HFF-Myc (cell line): ENCODE measurements around the gene SPTB.

Source experiments
- DNase-seq: peaks from one replicate; pipeline ENCODE4 v3.0.0-alpha.2; 2011; ENCODE audit warnings: low read depth; ENCODE audit errors: extremely low read depth
- H3K4me3 ChIP-seq: replicated peaks from 2 replicates; pipeline ENCODE4 v1.5.1; 2011; ENCODE audit warnings: low read depth, mild to moderate bottlenecking, control low read depth, low read length
- TF ChIP-seq, protein P1 (sequence below): IDR thresholded peaks from 2 replicates; pipeline ENCODE4 v1.5.1; 2012; ENCODE audit warnings: mild to moderate bottlenecking, low read depth, low read length, control low read depth; ENCODE audit errors: missing control alignments

The SPTB gene

DNA sequence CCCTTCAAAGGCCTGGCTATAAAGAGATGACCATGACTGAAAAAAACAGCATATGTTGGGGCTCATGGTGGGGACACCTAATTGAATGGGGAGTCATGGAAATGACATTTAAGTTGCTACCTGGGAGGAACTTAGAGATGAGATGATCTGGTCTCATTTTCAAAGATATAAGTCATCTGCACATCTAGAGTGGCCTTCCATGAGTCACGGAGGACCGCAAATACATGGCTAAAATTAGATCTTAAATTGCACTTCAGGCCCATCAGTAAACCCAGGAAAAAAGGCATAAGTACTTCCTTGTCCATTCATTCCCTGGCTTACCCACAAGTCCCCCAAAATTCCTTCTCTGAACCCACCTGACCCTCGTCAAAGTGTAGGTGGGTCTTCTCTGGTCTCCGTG is 53.4 kb downstream of the SPTB start:
- H3K4me3 ChIP-seq: no peak overlapping the region
- TF ChIP-seq, protein P1, sequence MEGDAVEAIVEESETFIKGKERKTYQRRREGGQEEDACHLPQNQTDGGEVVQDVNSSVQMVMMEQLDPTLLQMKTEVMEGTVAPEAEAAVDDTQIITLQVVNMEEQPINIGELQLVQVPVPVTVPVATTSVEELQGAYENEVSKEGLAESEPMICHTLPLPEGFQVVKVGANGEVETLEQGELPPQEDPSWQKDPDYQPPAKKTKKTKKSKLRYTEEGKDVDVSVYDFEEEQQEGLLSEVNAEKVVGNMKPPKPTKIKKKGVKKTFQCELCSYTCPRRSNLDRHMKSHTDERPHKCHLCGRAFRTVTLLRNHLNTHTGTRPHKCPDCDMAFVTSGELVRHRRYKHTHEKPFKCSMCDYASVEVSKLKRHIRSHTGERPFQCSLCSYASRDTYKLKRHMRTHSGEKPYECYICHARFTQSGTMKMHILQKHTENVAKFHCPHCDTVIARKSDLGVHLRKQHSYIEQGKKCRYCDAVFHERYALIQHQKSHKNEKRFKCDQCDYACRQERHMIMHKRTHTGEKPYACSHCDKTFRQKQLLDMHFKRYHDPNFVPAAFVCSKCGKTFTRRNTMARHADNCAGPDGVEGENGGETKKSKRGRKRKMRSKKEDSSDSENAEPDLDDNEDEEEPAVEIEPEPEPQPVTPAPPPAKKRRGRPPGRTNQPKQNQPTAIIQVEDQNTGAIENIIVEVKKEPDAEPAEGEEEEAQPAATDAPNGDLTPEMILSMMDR: no peak
- DNase-seq: no peak

DNA sequence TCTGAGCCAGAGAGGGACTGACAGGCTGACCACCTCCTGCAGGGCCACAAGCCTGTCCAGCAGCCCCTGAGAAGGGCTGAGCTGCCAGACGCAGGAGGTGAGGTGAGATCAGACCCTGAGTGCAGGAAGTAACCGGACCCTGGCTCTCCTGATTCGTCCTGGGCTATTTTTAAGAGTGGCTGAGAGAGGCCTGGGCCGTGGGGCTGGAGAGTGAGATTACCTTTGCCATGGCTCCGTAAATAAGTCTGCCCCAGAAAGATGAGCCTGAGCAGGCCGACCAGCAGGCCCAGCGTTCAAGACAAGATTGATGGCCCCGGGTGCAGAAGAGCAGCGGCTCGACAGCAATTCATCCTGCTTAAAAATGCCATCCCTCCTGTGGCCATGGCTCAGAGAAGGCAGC is 54.2 kb downstream of the SPTB start:
- H3K4me3 ChIP-seq: no peak overlapping the region
- TF ChIP-seq, protein P1: no peak
- DNase-seq: no peak

DNA sequence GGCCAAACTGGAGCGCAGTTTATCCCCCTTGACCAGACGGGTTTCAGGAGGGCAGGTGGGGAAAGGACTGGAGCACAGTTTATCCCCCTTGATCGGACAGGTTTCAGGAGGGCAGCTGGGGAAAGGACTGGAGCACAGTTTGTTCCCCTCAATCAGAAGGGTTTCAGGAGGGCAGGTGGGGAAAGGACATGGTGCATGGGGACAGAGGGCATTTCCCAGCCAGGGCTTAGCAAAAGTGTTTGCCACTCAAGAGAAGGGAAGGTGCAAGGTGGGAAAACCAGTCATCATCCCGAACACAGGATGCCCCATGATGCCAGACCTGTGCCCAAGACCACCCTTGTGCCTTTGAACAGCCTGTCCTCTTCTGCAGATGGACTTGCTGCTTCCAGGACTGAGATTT is 54.7 kb downstream of the SPTB start:
- H3K4me3 ChIP-seq: no peak overlapping the region
- DNase-seq: no peak
- TF ChIP-seq, protein P1: no peak

DNA sequence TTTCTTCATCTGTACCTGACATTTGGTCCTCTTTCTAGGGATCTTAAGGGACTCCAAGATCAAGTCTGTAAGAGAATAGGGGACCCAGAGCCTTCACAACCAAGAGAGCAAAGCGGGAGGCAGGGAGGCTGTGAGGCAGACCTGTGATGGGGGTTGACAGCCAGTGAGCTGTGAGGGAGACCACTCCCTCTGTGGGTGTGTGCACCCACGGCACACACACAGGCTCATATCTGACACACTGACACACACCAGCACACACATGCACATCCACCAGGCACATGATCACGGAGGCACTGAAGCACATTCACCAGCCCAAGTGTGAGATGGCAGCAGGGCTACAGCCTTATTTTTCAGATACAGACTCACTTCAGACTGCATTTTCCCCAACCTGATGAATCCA is 55.2 kb downstream of the SPTB start:
- DNase-seq: no peak
- H3K4me3 ChIP-seq: no peak overlapping the region
- TF ChIP-seq, protein P1: no peak

DNA sequence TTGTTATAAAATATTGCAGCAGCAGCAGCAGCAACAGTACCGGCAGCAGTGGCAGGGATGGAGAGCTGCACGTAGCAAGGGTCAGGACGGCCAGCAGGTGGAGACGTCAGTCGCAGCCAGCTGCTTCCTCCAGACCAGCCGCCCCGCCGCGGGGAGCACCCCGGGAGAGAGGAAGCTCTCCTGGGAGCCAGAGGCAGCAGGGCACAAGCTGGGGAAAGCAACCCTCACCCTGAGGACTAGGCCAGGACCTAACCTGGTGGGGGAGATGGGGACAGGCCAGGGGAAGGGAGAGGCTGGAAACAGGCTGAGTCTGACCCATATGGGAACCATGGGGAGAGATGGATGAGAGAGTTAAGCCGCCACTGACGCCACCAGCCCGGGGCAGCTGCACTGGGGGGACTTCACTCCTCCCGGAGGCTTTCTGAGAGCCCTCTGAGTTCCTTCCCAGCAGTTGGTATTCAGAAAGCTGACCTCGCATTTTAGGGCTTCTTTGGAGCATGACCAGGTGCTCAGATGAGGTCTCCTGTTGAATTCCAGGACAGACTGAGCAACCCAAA is 56.3 kb downstream of the SPTB start:
- no peak overlapping the region for H3K4me3 ChIP-seq
- TF ChIP-seq, protein P1: peak; percentile 71
- peak; percentile 35 for DNase-seq

DNA sequence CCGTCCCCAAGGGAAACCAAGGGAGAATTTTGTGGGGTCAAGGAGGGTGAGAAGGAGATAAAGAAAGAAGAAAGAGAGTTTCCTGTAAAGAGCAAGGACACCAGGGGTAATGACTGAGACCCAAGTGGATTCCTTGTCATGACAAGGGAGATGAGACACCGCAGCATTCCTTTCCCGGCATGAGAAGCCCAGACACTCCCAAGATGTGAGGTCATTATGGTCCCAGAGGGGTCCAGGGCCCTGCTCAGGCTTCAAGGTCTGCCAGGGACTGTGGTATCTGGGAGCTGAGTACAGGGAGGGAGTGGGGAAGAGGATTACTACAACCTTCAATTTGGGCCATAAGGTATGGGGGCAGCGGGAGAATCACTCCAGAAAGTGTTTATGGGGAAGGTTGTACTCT is 58.1 kb downstream of the SPTB start:
- TF ChIP-seq, protein P1: no peak
- DNase-seq: no peak
- H3K4me3 ChIP-seq: no peak overlapping the region

DNA sequence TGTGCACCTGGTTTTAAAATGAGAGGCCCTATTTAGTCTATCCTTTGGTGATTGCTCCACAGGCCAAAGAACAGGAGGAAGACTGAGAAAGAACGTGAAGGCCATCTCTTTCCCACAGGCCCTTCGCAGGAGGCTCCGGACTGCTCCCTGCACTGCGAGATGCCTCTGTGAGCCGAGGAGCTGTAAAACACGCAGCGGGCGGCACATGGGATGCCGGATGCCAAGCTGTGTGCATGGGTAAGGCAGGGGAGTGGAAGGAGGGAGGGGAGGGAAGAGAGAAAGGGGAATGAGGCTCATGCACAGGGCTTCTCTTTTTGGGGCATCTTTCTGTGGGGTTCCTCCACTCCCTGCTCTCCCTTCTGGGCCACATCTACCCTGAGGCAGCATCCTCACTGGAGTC is 61.6 kb downstream of the SPTB start:
- H3K4me3 ChIP-seq: no peak overlapping the region
- no peak for DNase-seq
- TF ChIP-seq, protein P1: no peak
